Amniotic stem cell (primary cell): ENCODE measurements around the gene FGF16.
A peak's percentile ranks its signal among the peaks of the same experiment; 100 is the strongest.
"Not testable (repeated sequence)": the region's sequence is repeated elsewhere in the genome, so short reads cannot be mapped to it uniquely, and the experiment has no call there.

Source experiments
- DNase-seq: peaks from one replicate; lab custom pipeline; 2025; lab: John Stamatoyannopoulos, UW

Gene FGF16

GRCh38 chrX:77446908-77447652, at the start of gene FGF16:
Gene FGF16 (plus strand): TSS chrX:77447389. CDS start chrX:77447675, 286 bp downstream.
- no peak for DNase-seq

GRCh38 chrX:77398330-77398954, 48.7 kb upstream of the FGF16 start:
- no peak for DNase-seq

DNA sequence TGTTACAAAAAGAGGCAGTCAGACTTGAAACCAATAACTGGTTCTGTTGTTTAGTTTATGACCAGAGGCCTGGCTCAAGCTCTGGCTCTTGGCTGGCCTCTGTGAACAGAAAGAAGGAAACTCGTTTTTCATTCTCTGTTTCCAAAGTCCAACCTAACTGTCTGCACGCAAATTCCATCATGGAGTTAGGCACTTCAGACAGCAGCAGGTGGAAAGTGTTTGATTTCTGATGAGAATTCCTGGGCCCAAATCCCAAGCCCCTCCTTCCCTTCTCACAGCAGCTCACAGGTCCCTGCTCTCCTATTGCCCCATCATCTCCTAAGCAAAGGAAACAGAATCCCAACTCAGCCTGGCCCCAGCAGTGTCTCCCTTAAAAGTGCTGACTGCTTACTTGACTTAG, 42.8 kb upstream of the FGF16 start:
- DNase-seq, result no peak

DNA sequence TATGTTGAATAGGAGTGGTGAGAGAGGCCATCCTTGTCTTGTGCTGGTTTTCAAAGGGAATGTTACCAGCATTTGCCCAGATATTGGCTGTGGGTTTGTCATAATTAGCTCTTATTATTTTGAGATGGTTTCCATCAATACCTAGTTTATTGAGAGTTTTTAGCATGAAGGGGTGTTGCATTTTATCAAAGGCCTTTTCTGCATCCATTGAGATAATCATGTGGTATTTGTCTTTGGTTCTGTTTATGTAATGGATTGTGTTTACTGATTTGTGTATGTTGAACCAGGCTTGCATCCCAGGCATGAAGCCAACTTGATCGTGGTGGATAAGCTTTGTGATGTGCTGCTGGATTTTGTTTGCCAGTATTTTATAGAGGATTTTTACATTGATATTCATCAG, 39.4 kb upstream of the FGF16 start:
- not testable (repeated sequence) for DNase-seq

- DNase-seq, result no peak
Measured at GRCh38 chrX:77412631-77413030, 34.6 kb upstream of the FGF16 start.

DNA sequence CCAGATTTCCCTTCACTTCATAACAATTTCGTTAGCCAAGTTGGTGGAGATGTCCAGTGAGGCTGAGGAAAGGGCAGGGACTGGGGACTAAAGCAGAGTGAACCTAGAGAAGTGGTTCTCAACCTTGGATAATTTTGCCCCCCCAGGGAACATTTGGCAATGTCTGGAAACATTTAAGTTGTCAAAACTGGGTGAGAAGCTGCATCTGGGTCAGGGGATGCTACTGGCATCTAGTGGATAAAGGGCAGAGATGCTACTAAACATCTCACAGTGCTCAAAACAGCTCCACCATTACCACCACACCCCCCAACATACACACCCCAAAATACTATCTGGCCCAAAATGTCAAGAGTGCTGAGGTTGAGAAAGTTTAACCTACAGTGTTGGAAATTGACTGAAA, 32.0 kb upstream of the FGF16 start:
- no peak for DNase-seq

DNA sequence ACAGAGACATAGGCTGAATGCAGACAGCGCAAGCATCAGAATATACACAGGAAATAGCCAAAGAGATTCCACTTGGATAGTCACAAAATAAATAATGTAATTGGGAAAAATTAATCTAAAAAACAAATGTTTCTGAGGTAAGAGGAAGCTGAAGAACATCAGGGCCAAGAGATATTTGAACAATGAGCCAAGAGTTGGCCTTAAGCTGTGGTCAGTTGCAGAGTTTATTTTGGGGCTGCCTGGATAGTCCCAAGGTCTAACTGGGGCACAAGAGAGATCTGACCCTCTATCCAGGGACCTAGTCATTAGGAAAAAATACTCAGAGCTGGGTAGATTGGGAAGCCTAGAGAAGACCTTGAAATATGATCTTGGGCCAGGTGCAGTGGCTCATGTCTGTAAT, 31.3 kb upstream of the FGF16 start:
- DNase-seq, result no peak

GRCh38 chrX:77422891-77423648, 24.1 kb upstream of the FGF16 start:
- no peak for DNase-seq

DNA sequence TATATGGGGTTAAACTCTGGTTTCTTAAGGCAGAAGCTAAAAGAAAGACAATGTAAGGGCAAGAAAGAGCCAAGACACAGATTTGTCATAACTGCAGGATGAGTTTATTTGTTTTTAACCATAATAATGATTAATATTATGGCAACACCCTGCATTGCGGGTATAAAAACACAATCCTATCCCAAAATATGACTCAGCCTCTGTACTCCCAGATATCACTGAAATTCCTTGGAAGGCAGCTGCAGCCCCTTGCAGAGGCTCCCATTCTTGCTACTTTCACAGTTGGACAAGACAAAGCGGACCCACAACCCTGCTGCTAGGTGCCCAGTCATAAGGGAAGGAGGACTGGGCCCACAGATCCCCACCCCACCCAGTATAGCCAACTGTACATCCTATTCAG, 20.4 kb upstream of the FGF16 start:
- no peak for DNase-seq

- DNase-seq, result no peak
Measured at GRCh38 chrX:77427611-77428010, 19.6 kb upstream of the FGF16 start.

GRCh38 chrX:77428551-77428950, 18.6 kb upstream of the FGF16 start:
- DNase-seq, result no peak

- no peak for DNase-seq
Measured at GRCh38 chrX:77431227-77431626, 16.0 kb upstream of the FGF16 start.

GRCh38 chrX:77433001-77433400, 14.2 kb upstream of the FGF16 start:
- DNase-seq, result no peak

DNA sequence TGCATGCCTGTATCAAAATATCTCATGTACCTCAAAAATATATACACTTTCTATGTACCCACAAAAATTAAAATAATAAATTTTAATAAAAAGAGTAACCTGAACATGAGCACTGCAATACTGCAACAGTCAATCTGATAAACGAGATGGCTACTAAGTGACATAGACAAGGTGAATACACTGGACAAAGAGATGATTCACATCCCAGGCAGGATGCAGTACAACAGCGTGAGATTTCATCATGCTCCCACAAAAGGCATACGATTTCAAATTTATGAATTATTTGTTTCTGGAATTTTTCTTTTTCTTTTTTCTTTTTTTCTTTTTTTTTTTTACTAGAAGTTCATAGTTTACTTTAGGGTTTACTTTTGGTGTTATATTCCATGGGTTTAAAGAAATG, 12.2 kb upstream of the FGF16 start:
- no peak for DNase-seq

- DNase-seq, result no peak
Measured at GRCh38 chrX:77436271-77436670, 10.9 kb upstream of the FGF16 start.

DNA sequence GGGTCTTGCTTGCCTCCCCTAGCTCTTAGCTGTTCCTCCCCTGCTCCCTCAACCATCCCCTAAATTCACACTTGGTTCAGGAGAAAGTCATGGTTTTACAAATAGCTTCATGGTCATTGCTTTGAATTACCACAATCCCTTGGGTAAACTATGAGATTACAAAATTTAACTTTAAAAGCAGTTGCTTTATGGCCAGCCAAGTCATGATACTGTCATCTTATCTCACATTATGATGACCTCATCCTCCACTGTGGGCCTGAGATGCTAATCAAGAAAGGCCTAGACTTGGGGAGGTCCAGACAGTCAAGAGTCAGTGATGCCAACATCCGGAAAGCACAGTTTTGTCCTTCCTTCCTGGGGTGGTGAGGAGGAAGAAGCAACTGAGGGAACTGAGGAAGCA, 10.5 kb upstream of the FGF16 start:
- no peak for DNase-seq

GRCh38 chrX:77440330-77440729, 6.9 kb upstream of the FGF16 start:
- DNase-seq, result no peak

- no peak for DNase-seq
Measured at GRCh38 chrX:77441033-77441432, 6.2 kb upstream of the FGF16 start.

DNA sequence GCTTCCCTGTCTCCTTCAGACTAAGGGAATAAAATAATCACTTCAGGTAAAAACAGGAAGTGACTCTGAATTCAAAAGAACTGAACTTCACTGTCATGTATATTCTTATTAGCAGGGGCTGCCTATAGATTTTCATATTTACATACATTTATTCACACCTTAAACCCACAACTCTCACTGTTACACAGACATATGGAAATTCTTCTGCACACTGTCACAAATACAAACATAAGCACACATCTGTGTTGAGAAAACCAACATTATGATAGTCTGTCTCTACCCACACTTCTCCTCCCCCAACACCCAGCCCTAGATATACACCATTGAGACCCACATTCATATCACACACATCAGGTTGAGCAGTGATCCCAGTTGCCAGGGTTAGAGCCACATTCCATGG, 5.7 kb upstream of the FGF16 start:
- no peak for DNase-seq

- peak; percentile 6 for DNase-seq
Measured at GRCh38 chrX:77442728-77443127, 4.5 kb upstream of the FGF16 start.

GRCh38 chrX:77444075-77444474, 3.1 kb upstream of the FGF16 start:
- DNase-seq, result no peak

- no peak for DNase-seq
Measured at GRCh38 chrX:77444545-77444944, 2.6 kb upstream of the FGF16 start.

DNA sequence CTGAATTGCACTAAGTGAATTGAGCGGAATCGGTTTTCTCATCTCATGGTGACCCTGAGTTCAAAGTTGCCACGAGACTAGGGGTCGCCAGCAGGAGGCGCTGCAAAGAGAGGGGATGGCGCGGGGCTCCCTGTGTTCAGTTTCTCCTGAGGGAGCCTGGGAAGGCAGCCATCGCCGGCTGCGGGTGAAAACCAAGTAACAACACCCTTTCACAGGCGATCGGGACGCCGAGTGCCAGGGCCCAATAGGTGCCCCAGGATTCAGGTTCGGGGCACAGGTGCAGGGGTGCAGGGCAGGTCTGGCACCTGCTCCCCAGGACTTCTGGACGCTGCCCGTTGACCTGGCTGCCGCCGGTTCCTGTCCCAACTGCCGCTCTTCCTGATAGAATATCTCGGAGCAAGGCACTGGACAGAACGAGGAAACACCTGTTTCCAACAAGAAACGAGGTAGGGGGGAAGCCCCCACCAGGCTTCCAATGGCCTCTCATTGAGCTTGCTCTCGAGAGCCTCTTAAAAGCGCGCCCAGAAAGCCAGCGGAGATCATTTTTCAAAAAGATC, 1.1 kb upstream of the FGF16 start:
- no peak for DNase-seq
